Esophagus squamous epithelium (tissue), 5 donors: ENCODE results near the gene ZNF609. TPM values are rescaled to one million over a fixed set of nuclear protein-coding genes. Genes with fewer than 3 reads are reported as not detected.

Experiments
- DNase-seq: peaks from one replicate; lab custom pipeline; 2025; lab: John Stamatoyannopoulos, UW
- H3K27ac ChIP-seq, 4 donors: fragments of 200-600 bp; sonication (generic); one replicate each; pipeline ENCODE4 v1.5.1; 2016 to 2019; ENCODE audit warnings: mild to moderate bottlenecking in 1 of 4
- H3K27me3 ChIP-seq, 4 donors: fragments of 200-600 bp; sonication (generic); 1 replicate in 3 of 4; 2 replicates in 1 of 4; pipeline versions ENCODE4 v1.5.1 to v1.6.0; 2017 to 2021; ENCODE audit warnings: antibody characterized with exemption in 1 of 4
- H3K36me3 ChIP-seq, 3 donors: fragments of 200-600 bp; sonication (generic); one replicate each; pipeline ENCODE4 v1.5.1; 2016 to 2019
- H3K4me1 ChIP-seq, 3 donors: fragments of 200-600 bp; sonication (generic); one replicate each; pipeline ENCODE4 v1.5.1; 2017 to 2019
- H3K4me3 ChIP-seq, 4 donors: fragments of 200-600 bp; sonication (generic); 1 replicate in 3 of 4; 2 replicates in 1 of 4; pipeline ENCODE4 v1.5.1; 2016 to 2019; ENCODE audit warnings: mild to moderate bottlenecking in 2 of 4, moderate library complexity in 1 of 4
- H3K9me3 ChIP-seq, 3 donors: fragments of 200-600 bp; sonication (generic); one replicate each; pipeline ENCODE4 v1.5.1; 2016 to 2019
- CTCF ChIP-seq, 6 experiments: fragments of 450-650 bp in 4 of 6; fragments of 200-600 bp in 2 of 6; sonication (generic) in 2 of 6; IDR thresholded peaks; one replicate each; pipeline ENCODE4 v1.5.1; 2016 to 2019; ENCODE audit warnings: antibody characterized with exemption in 6 of 6, mild to moderate bottlenecking in 4 of 6, moderate library complexity in 4 of 6
- POLR2A ChIP-seq, 4 donors: fragments of 450-650 bp; IDR thresholded peaks; one replicate each; pipeline ENCODE4 v1.6.1; 2017; ENCODE audit warnings: antibody characterized with exemption in 4 of 4, mild to moderate bottlenecking in 4 of 4, moderate library complexity in 3 of 4
- WGBS, 2 donors: methylation state at CpG; one replicate each; pipeline ENCODE4 v1.1.5; 2018; 5-methylcytosine and 5-hydroxymethylcytosine counted together
- intact Hi-C: fragments of 100-400 bp; cut with DNase I; formaldehyde crosslinking; loops from one replicate; pipeline ENCODE4 v1.15.0; 2022
- total RNA-seq, 4 donors: library from RNA; depleted of rRNA; stranded (reverse); fragments of >200 nt; gene quantifications; one replicate each; pipeline ENCODE4 v1.1.0, GENCODE V29; 2016
- donor health status: DM: yes; HTN: yes; CAD: no.

The ZNF609 gene
- total RNA-seq, 4 donors from 2014 or later = 10.2 to 25.2 (median 13.8) TPM

GRCh38 chr15:64502151-64502550 lies 41.8 kb downstream of the ZNF609 start:
- Histone ChIP-seq H3K4me3 (no peak overlapping the region), H3K36me3 (peaks cover 0 to 37% (median 7%) of the 10 kb centered on the region in 3 donors), H3K27ac (peak overlapping the region in 2 of 4 donors; percentile 26 to 68), H3K27me3 (no peaks in the 10 kb centered on the region), H3K4me1 (peaks cover 19 to 54% (median 35%) of the 10 kb centered on the region in 3 donors), H3K9me3 (no peaks in the 10 kb centered on the region)
- intact Hi-C loops = no loop called here
- 71 to 81% methylated on average over 2 of the region's 2 CpGs for WGBS, 2 donors
- no peak for DNase-seq
- no peak for TF ChIP-seq CTCF (IDR thresholded peaks at IDR 0.05)
- no peak for TF ChIP-seq POLR2A (IDR thresholded peaks at IDR 0.05)

- DNase-seq = no peak
- intact Hi-C loops = no loop called here
- WGBS, 2 donors = 68 to 85% methylated on average over 3 of the region's 3 CpGs
Measured at GRCh38 chr15:64502551-64502950, 42.2 kb downstream of the ZNF609 start.

GRCh38 chr15:64503197-64503596 lies 42.8 kb downstream of the ZNF609 start:
- WGBS, 2 donors = 44% methylated on average over 4 of the region's 4 CpGs
- TF ChIP-seq CTCF (IDR thresholded peaks at IDR 0.05) (no peak), POLR2A (IDR thresholded peaks at IDR 0.05) (no peak)
- DNase-seq = no peak
- H3K36me3 ChIP-seq = peaks cover 0 to 37% (median 7%) of the 10 kb centered on the region in 3 donors
- H3K27ac ChIP-seq = peak overlapping the region in 3 of 4 donors; percentile 45 to 68 (median 46)
- H3K4me3 ChIP-seq = no peak overlapping the region
- H3K27me3 ChIP-seq = no peaks in the 10 kb centered on the region
- intact Hi-C loops = no loop called here
- H3K9me3 ChIP-seq = no peaks in the 10 kb centered on the region
- H3K4me1 ChIP-seq = peaks cover 23 to 64% (median 36%) of the 10 kb centered on the region in 3 donors

More at GRCh38 chr15:64502551-64502950, 42.2 kb downstream of the ZNF609 start:
- H3K9me3 ChIP-seq = no peaks in the 10 kb centered on the region
- peaks cover 23 to 58% (median 36%) of the 10 kb centered on the region in 3 donors for H3K4me1 ChIP-seq
- TF ChIP-seq CTCF (IDR thresholded peaks at IDR 0.05) (no peak), POLR2A (IDR thresholded peaks at IDR 0.05) (no peak)
- peaks cover 0 to 37% (median 7%) of the 10 kb centered on the region in 3 donors for H3K36me3 ChIP-seq
- no peak overlapping the region for H3K4me3 ChIP-seq
- H3K27me3 ChIP-seq = no peaks in the 10 kb centered on the region
- H3K27ac ChIP-seq = peak overlapping the region in 3 of 4 donors; percentile 45 to 68 (median 46)

GRCh38 chr15:64503640-64504039 lies 43.3 kb downstream of the ZNF609 start:
- 25 to 41% methylated on average over 1 of the region's 1 CpG for WGBS, 2 donors
- no peak for DNase-seq
- Histone ChIP-seq H3K4me3 (no peak overlapping the region), H3K4me1 (peaks cover 23 to 64% (median 36%) of the 10 kb centered on the region in 3 donors), H3K9me3 (no peaks in the 10 kb centered on the region), H3K27me3 (no peaks in the 10 kb centered on the region), H3K27ac (peak overlapping the region in 3 of 4 donors; percentile 45 to 68 (median 46)), H3K36me3 (peaks cover 0 to 37% (median 7%) of the 10 kb centered on the region in 3 donors)
- intact Hi-C loops = no loop called here
- TF ChIP-seq POLR2A (IDR thresholded peaks at IDR 0.05) (no peak), CTCF (IDR thresholded peaks at IDR 0.05) (no peak)

- TF ChIP-seq POLR2A (IDR thresholded peaks at IDR 0.05) = no peak
- TF ChIP-seq CTCF (IDR thresholded peaks at IDR 0.05) = no peak
- intact Hi-C loops = no loop called here
- DNase-seq = no peak
- Histone ChIP-seq H3K4me1 (peaks cover 10 to 53% (median 21%) of the 10 kb centered on the region in 3 donors), H3K27ac (peak overlapping the region in 3 of 4 donors; percentile 40 to 52 (median 45)), H3K36me3 (peaks cover 0 to 13% (median 0%) of the 10 kb centered on the region in 3 donors), H3K27me3 (no peaks in the 10 kb centered on the region), H3K4me3 (no peak overlapping the region), H3K9me3 (no peaks in the 10 kb centered on the region)
- 36 to 46% methylated on average over 1 to 2 of the region's 3 CpGs for WGBS, 2 donors
Measured at GRCh38 chr15:64507293-64507802, 47.0 kb downstream of the ZNF609 start.
